Neural cell (in vitro differentiated cells): ENCODE data around the gene FN1.

ENCODE experiments used
- CTCF ChIP-seq: fragments of 450-650 bp; IDR thresholded peaks from 2 replicates; pipeline ENCODE4 v1.5.1; 2014; ENCODE audit warnings: antibody characterized with exemption, mild to moderate bottlenecking, moderate library complexity; ENCODE audit not compliant: poor library complexity, severe bottlenecking
- EZH2 ChIP-seq: fragments of 200-600, 300-800 bp; shearing (Covaris generic), sonication (generic); IDR thresholded peaks from 2 replicates; pipeline ENCODE4 v1.6.1; 2014; ENCODE audit warnings: antibody characterized with exemption, low read length, borderline replicate concordance, mild to moderate bottlenecking; ENCODE audit not compliant: insufficient read depth, poor library complexity, severe bottlenecking
- POLR2AphosphoS5 ChIP-seq: IDR thresholded peaks from 2 replicates; pipeline ENCODE4 v1.6.1; 2012
- RAD21 ChIP-seq: fragments of 450-650 bp; conservative IDR thresholded peaks from 2 replicates; pipeline ENCODE4 v1.6.1; 2014; ENCODE audit warnings: antibody characterized with exemption, mild to moderate bottlenecking, moderate library complexity
- SMC3 ChIP-seq: fragments of 450-650 bp; conservative IDR thresholded peaks from 2 replicates; pipeline ENCODE4 v1.6.1; 2014; ENCODE audit warnings: antibody characterized with exemption, mild to moderate bottlenecking, moderate library complexity; ENCODE audit not compliant: poor library complexity

- TF ChIP-seq POLR2AphosphoS5: no peak
- no peak for TF ChIP-seq CTCF
- TF ChIP-seq RAD21: no peak
- no peak for TF ChIP-seq EZH2
- no peak for TF ChIP-seq SMC3
Observed at GRCh38 chr2:215409331-215410127, 26.3 kb downstream of the FN1 start.
